Activated T-cell treated with anti-CD3 and anti-CD28 coated beads, Interleukin-2, amount 50 U/mL, for 72 hours (primary cell): ENCODE measurements around the gene KDM4F. TPM values are rescaled to one million over a fixed set of nuclear protein-coding genes. Genes with fewer than 3 reads are reported as not detected.

Source experiments
- ATAC-seq, 2 donors: fragments of 150-1000 bp; cut with Tn5 transposase; replicated peaks in 1 of 2; 2 replicates each; pipeline ENCODE4 v1.10.0; 2021; ENCODE audit warnings: moderate library complexity in 2 of 2, mild to moderate bottlenecking in 1 of 2
- DNase-seq, 2 donors: peaks; one replicate each; pipeline ENCODE4 v3.0.0; 2021 to 2022; ENCODE audit warnings: mixed read lengths in 1 of 2
- H3K27ac Mint-ChIP-seq: one replicate; pipeline ENCODE4 v1.8.0; 2022; ENCODE audit warnings: mild to moderate bottlenecking, moderate library complexity, mixed read lengths
- H3K27me3 Mint-ChIP-seq: one replicate; pipeline ENCODE4 v1.8.0; 2022; ENCODE audit warnings: low read depth, mixed read lengths
- H3K36me3 Mint-ChIP-seq, 2 donors: one replicate each; pipeline ENCODE4 v1.8.0; 2022; ENCODE audit warnings: mixed read lengths in 2 of 2, mild to moderate bottlenecking in 1 of 2; ENCODE audit not compliant: insufficient read depth in 2 of 2
- H3K4me1 Mint-ChIP-seq: one replicate; pipeline ENCODE4 v1.8.0; 2022; ENCODE audit warnings: low read depth, mixed read lengths
- H3K4me3 Mint-ChIP-seq, 2 donors: one replicate each; pipeline ENCODE4 v1.8.0; 2022; ENCODE audit warnings: mild to moderate bottlenecking in 2 of 2, mixed read lengths in 2 of 2, moderate library complexity in 2 of 2
- H3K9me3 Mint-ChIP-seq, 2 donors: one replicate each; pipeline ENCODE4 v1.8.0; 2022; ENCODE audit warnings: mixed read lengths in 2 of 2
- total RNA-seq, 2 donors: library from RNA; stranded (reverse); gene quantifications; one replicate each; pipeline ENCODE4 v1.2.3, GENCODE V29; 2022

KDM4F gene
- total RNA-seq, 2 donors from 2014 or later: not detected

DNA sequence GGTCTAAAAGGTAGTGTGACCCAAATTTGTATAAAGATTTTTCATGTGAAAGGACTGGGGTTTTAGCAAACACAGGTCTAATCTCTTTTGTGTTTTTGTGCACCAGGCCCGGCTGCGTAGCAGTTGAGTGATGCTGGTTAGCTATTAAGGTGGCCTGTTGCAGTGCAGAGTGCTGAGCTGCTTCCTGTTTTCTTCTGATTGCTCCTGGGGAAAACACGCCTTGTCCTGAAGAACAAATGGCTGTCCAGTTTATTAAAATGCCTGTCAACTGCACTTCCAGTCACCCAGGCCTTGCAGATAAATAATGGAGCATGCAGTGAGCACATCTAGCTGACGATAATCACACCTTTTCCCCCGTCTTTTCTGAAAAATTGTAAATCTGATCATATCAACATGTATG lies 19.3 kb downstream of the KDM4F start:
- peak overlapping the region; percentile 99 for H3K27ac Mint-ChIP-seq
- DNase-seq: peak; percentile 71 to 72
- H3K27me3 Mint-ChIP-seq: no peaks in the 10 kb centered on the region
- no peaks in the 10 kb centered on the region for H3K9me3 Mint-ChIP-seq
- peaks cover 39% of the 10 kb centered on the region for H3K4me1 Mint-ChIP-seq
- peak overlapping the region; percentile 96 to 100 for H3K4me3 Mint-ChIP-seq
- H3K36me3 Mint-ChIP-seq: peaks cover 6% of the 10 kb centered on the region in 2 donors
- peak; percentile 72 to 73 for ATAC-seq

DNA sequence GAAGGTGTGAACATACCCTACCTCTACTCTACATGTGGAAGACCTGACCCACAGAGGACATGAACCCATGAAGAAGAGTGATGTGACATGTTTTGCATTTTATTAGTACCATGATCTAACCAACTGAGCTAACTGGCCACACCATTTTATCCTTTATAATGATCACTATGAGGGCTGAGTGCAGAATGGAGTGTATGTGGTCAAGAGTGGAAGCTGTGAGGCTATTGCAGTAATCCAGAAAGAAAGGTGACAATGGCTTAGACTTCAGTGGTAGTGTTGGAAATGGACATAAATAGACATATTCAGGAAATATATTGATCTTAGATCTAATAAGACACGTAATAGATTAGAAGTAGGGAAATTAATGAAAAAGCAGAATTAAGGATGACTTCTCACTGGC lies 21.2 kb downstream of the KDM4F start:
- ATAC-seq (no peak), DNase-seq (no peak)
- Mint-ChIP-seq H3K4me3 (peak overlapping the region; percentile 5 to 8), H3K27me3 (no peaks in the 10 kb centered on the region), H3K27ac (no peak overlapping the region), H3K9me3 (no peaks in the 10 kb centered on the region), H3K36me3 (peaks cover 6% of the 10 kb centered on the region in 2 donors), H3K4me1 (peaks cover 39% of the 10 kb centered on the region)

DNA sequence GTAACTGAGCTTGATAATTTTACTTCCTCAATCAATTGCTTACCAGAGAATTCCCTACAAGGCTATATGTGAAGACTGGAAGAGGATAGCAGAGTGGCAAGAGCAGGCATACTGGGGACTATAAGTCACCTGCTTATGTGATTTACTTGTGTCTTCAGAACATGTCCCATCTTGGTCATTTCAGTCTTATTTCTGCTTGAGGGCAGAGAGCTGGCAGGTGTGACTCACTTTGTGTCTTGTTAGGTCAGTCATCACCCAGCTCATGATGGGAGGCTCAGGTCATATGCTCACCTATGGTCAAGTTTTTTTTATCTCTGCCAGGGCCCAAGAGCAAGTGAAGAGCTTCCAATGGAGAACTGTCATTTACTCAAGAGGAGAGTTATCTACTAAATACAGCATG lies 23.7 kb downstream of the KDM4F start:
- H3K27ac Mint-ChIP-seq: peak overlapping the region; percentile 27
- H3K4me1 Mint-ChIP-seq: peaks cover 43% of the 10 kb centered on the region
- no peaks in the 10 kb centered on the region for H3K9me3 Mint-ChIP-seq
- peaks cover 3 to 4% of the 10 kb centered on the region in 2 donors for H3K36me3 Mint-ChIP-seq
- ATAC-seq: peak; percentile 41 to 65
- H3K4me3 Mint-ChIP-seq: no peak overlapping the region
- DNase-seq: no peak
- peaks cover 2% of the 10 kb centered on the region for H3K27me3 Mint-ChIP-seq

GRCh38 chr11:95074792-95075563 lies 25.8 kb downstream of the KDM4F start:
- H3K4me3 Mint-ChIP-seq: no peak overlapping the region
- DNase-seq (no peak), ATAC-seq (no peak)
- peaks cover 28% of the 10 kb centered on the region for H3K4me1 Mint-ChIP-seq
- H3K9me3 Mint-ChIP-seq: no peaks in the 10 kb centered on the region
- H3K27me3 Mint-ChIP-seq: peaks cover 10% of the 10 kb centered on the region
- peaks cover 0 to 1% of the 10 kb centered on the region in 2 donors for H3K36me3 Mint-ChIP-seq
- no peak overlapping the region for H3K27ac Mint-ChIP-seq

DNA sequence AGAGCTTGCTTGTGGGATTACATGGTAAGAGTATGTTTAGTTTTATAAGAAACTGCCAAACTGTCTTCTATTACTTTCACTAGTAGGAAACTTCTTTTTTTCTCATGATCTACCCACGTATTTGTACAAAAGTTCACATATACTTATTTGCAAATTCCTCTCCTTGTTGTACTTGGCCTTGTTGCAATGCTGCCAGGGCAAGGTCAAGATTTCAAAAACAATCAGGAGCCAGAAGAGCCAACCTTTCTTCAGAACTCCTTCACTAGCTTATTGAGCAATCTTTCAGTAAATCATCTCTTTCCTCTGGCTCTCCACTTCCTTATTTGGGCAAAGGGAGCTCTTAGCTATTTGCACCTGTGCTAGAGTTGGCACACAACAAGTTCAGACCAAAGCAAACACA lies 27.2 kb downstream of the KDM4F start:
- H3K9me3 Mint-ChIP-seq: no peaks in the 10 kb centered on the region
- H3K4me3 Mint-ChIP-seq: peak overlapping the region in 1 of 2 donors; percentile 40
- H3K27me3 Mint-ChIP-seq: peaks cover 10% of the 10 kb centered on the region
- peaks cover 18% of the 10 kb centered on the region for H3K4me1 Mint-ChIP-seq
- H3K27ac Mint-ChIP-seq: no peak overlapping the region
- no peaks in the 10 kb centered on the region for H3K36me3 Mint-ChIP-seq
- ATAC-seq (no peak), DNase-seq (no peak)

- Mint-ChIP-seq H3K36me3 (no peaks in the 10 kb centered on the region), H3K27me3 (peaks cover 10% of the 10 kb centered on the region), H3K27ac (no peak overlapping the region), H3K4me3 (no peak overlapping the region), H3K4me1 (peaks cover 18% of the 10 kb centered on the region), H3K9me3 (no peaks in the 10 kb centered on the region)
- no peak for ATAC-seq
- no peak for DNase-seq
Measured at GRCh38 chr11:95076981-95077380, 27.8 kb downstream of the KDM4F start.

DNA sequence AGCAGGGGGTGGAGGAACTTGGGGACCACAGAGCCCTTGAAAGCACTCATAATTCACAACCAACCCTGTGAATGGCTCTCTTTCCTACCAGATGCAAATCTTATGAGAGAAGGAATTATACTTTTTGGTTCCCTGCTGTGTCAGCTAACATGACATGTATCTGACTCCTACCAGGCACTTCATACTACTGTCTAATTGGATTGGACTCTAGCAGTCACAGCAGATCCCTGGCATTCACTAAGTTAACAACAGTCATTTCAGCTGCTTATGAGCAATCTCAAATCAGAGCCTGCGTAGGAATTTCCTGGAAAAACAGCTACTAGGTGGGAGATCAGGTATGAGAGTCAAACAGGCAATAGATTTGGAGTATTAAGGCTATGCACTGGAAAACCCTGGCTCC lies 29.3 kb downstream of the KDM4F start:
- ATAC-seq (no peak), DNase-seq (no peak)
- Mint-ChIP-seq H3K36me3 (no peaks in the 10 kb centered on the region), H3K27me3 (peaks cover 10% of the 10 kb centered on the region), H3K4me1 (peaks cover 16% of the 10 kb centered on the region), H3K4me3 (no peak overlapping the region), H3K27ac (no peak overlapping the region), H3K9me3 (no peaks in the 10 kb centered on the region)

GRCh38 chr11:95081010-95081409 lies 31.8 kb downstream of the KDM4F start:
- no peaks in the 10 kb centered on the region for H3K9me3 Mint-ChIP-seq
- H3K27me3 Mint-ChIP-seq: peaks cover 10% of the 10 kb centered on the region
- H3K4me1 Mint-ChIP-seq: peaks cover 40% of the 10 kb centered on the region
- no peak overlapping the region for H3K4me3 Mint-ChIP-seq
- no peak for DNase-seq
- no peak for ATAC-seq
- H3K36me3 Mint-ChIP-seq: no peaks in the 10 kb centered on the region
- no peak overlapping the region for H3K27ac Mint-ChIP-seq

DNA sequence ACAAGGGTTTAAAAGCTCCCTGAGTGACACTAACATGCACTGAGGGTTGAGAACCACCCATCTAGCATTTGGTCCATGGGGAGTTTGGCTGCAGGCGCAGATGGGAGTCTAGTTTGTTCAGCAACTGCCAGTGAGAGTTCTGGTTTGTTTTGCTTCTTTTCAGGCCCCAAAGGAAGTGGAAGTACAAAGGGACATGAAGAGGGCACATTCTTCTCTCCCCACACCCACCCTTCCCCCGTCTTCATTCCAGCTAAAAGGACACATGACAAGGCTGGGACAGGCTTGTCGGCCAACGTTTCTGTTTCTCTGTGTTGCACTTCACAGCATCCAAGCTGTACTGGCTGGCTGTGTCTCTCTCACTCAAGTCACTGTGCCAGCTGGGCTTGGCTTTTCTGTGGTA lies 32.2 kb downstream of the KDM4F start:
- no peak for ATAC-seq
- Mint-ChIP-seq H3K27me3 (peaks cover 10% of the 10 kb centered on the region), H3K4me3 (no peak overlapping the region), H3K4me1 (peaks cover 42% of the 10 kb centered on the region), H3K27ac (no peak overlapping the region), H3K9me3 (no peaks in the 10 kb centered on the region), H3K36me3 (no peaks in the 10 kb centered on the region)
- no peak for DNase-seq

GRCh38 chr11:95082576-95083001 lies 33.4 kb downstream of the KDM4F start:
- Mint-ChIP-seq H3K27me3 (peaks cover 10% of the 10 kb centered on the region), H3K36me3 (no peaks in the 10 kb centered on the region), H3K27ac (no peak overlapping the region), H3K9me3 (no peaks in the 10 kb centered on the region), H3K4me3 (no peak overlapping the region), H3K4me1 (peaks cover 36% of the 10 kb centered on the region)
- ATAC-seq (no peak), DNase-seq (no peak)

- Mint-ChIP-seq H3K36me3 (peaks cover 0 to 4% of the 10 kb centered on the region in 2 donors), H3K4me1 (peaks cover 50% of the 10 kb centered on the region), H3K27ac (peak overlapping the region; percentile 85), H3K27me3 (no peaks in the 10 kb centered on the region), H3K4me3 (peak overlapping the region; percentile 2 to 64), H3K9me3 (no peaks in the 10 kb centered on the region)
- DNase-seq (peak; percentile 74 to 80), ATAC-seq (peak; percentile 79 to 81)
Measured at GRCh38 chr11:95084509-95084908, 35.3 kb downstream of the KDM4F start.

GRCh38 chr11:95085117-95085816 lies 36.0 kb downstream of the KDM4F start:
- Mint-ChIP-seq H3K27me3 (no peaks in the 10 kb centered on the region), H3K4me3 (peak overlapping the region; percentile 53 to 64), H3K4me1 (peaks cover 51% of the 10 kb centered on the region), H3K36me3 (peaks cover 0 to 4% of the 10 kb centered on the region in 2 donors), H3K27ac (peak overlapping the region; percentile 85), H3K9me3 (no peaks in the 10 kb centered on the region)
- ATAC-seq: no peak
- DNase-seq: no peak

- Mint-ChIP-seq H3K27ac (no peak overlapping the region), H3K9me3 (no peaks in the 10 kb centered on the region), H3K27me3 (no peaks in the 10 kb centered on the region), H3K4me1 (peaks cover 60% of the 10 kb centered on the region), H3K4me3 (no peak overlapping the region), H3K36me3 (peaks cover 0 to 4% of the 10 kb centered on the region in 2 donors)
- DNase-seq (no peak), ATAC-seq (no peak)
Measured at GRCh38 chr11:95086151-95086550, 36.9 kb downstream of the KDM4F start.
